B cell (primary cell): Measurements from ENCODE around the gene UXT.

Experiments used
- CTCF ChIP-seq: fragments of 200-600 bp; IDR thresholded peaks from one replicate; pipeline ENCODE4 v1.8.0; 2022; ENCODE audit warnings: antibody characterized with exemption, mild to moderate bottlenecking
- EZH2 ChIP-seq: IDR thresholded peaks from 2 replicates; pipeline ENCODE4 v1.6.1; 2012; ENCODE audit warnings: borderline replicate concordance, low read depth, mild to moderate bottlenecking, moderate library complexity, low read length; ENCODE audit not compliant: insufficient read depth, poor library complexity, severe bottlenecking

- no peak for TF ChIP-seq CTCF
- no peak for TF ChIP-seq EZH2
Measured at GRCh38 chrX:47638816-47639215, 20.2 kb downstream of the UXT start.
